Smooth muscle cell of the brain vasculature (primary cell): ENCODE results near the gene UBC.
"Not testable (repeated sequence)": the region's sequence is repeated elsewhere in the genome, so short reads cannot be mapped to it uniquely, and the experiment has no call there.

Experiments
- DNase-seq: peaks from one replicate; pipeline ENCODE4 v3.0.0-alpha.2; 2012; ENCODE audit warnings: low read depth, low spot score

The UBC gene

GRCh38 chr12:124915239-124916236, 1.1 kb upstream of the UBC start:
- no peak for DNase-seq

GRCh38 chr12:124913474-124914391, 717 bp downstream of the UBC start:
- no peak for DNase-seq

GRCh38 chr12:124912529-124913287, 1.7 kb downstream of the UBC start:
- not testable (repeated sequence) for DNase-seq

GRCh38 chr12:124911521-124911920, 2.9 kb downstream of the UBC start:
- DNase-seq, result not testable (repeated sequence)

- DNase-seq, result no peak
These were observed 3.6 kb downstream of the UBC start for GRCh38 chr12:124910561-124911478.

- no peak for DNase-seq
These were observed 4.5 kb downstream of the UBC start for GRCh38 chr12:124909831-124910560.

GRCh38 chr12:124906606-124907261, 7.7 kb downstream of the UBC start:
- peak; percentile 78 for DNase-seq

- no peak for DNase-seq
These were observed 9.9 kb downstream of the UBC start for GRCh38 chr12:124904306-124905098.

GRCh38 chr12:124902916-124903315, 11.5 kb downstream of the UBC start:
- DNase-seq, result no peak

- no peak for DNase-seq
These were observed 13.4 kb downstream of the UBC start for GRCh38 chr12:124901003-124901402.

- not testable (repeated sequence) for DNase-seq
These were observed 14.1 kb downstream of the UBC start for GRCh38 chr12:124900345-124900795.

- DNase-seq, result no peak
These were observed 15.5 kb downstream of the UBC start for GRCh38 chr12:124898923-124899294.

- DNase-seq, result no peak
These were observed 16.1 kb downstream of the UBC start for GRCh38 chr12:124898200-124898922.

- no peak for DNase-seq
These were observed 18.0 kb downstream of the UBC start for GRCh38 chr12:124896461-124896860.

GRCh38 chr12:124893792-124894516, 20.5 kb downstream of the UBC start:
- no peak for DNase-seq

GRCh38 chr12:124888260-124888659, 26.2 kb downstream of the UBC start:
- DNase-seq, result no peak

GRCh38 chr12:124887766-124888165, 26.7 kb downstream of the UBC start:
- not testable (repeated sequence) for DNase-seq
